ENCODE measurements around the gene REEP1. TPM values are rescaled to one million over a fixed set of nuclear protein-coding genes. Genes with fewer than 3 reads are reported as not detected.
"Not testable (repeated sequence)": the region's sequence is repeated elsewhere in the genome, so short reads cannot be mapped to it uniquely, and the experiment has no call there.

REEP1 gene
- total RNA-seq, 1 donor from 2014 or later: not detected

GRCh38 chr2:86347401-86347800 is 10.0 kb upstream of the REEP1 start:
- no peak for DNase-seq
- no peaks in the 10 kb centered on the region for H3K36me3 Mint-ChIP-seq (ENCODE audit: low read depth)
- no peak for ATAC-seq (ENCODE audit: low read depth)
- H3K4me1 Mint-ChIP-seq: no peaks in the 10 kb centered on the region
- H3K27ac Mint-ChIP-seq: no peak overlapping the region
- TF ChIP-seq CTCF (IDR thresholded peaks at IDR 0.05): no peak
- peaks cover 3% of the 10 kb centered on the region for H3K9me3 Mint-ChIP-seq
- intact Hi-C loops (cut with micrococcal nuclease): no loop called here
- H3K27me3 Mint-ChIP-seq: peaks cover 28% of the 10 kb centered on the region
- CTCF ChIA-PET: no interaction called here
- H3K4me3 Mint-ChIP-seq: no peak overlapping the region
- POLR2A ChIA-PET: no interaction called here

GRCh38 chr2:86345783-86346370 is 8.5 kb upstream of the REEP1 start:
- Mint-ChIP-seq H3K27me3 (peaks cover 31% of the 10 kb centered on the region), H3K9me3 (peaks cover 12% of the 10 kb centered on the region)
- ATAC-seq (ENCODE audit: low read depth); POLR2A ChIA-PET; H3K4me1 Mint-ChIP-seq; intact Hi-C loops (cut with micrococcal nuclease); H3K36me3 Mint-ChIP-seq (ENCODE audit: low read depth); H3K27ac Mint-ChIP-seq; DNase-seq; CTCF ChIA-PET; H3K4me3 Mint-ChIP-seq: not testable (repeated sequence)

- Mint-ChIP-seq H3K27me3 (peaks cover 40% of the 10 kb centered on the region), H3K4me1 (no peaks in the 10 kb centered on the region), H3K4me3 (no peak overlapping the region), H3K36me3 (ENCODE audit: low read depth) (peaks cover 8% of the 10 kb centered on the region), H3K27ac (no peak overlapping the region), H3K9me3 (peaks cover 10% of the 10 kb centered on the region)
- CTCF ChIA-PET: no interaction called here
- POLR2A ChIA-PET: no interaction called here
- DNase-seq (no peak), ATAC-seq (ENCODE audit: low read depth) (no peak)
- intact Hi-C loops (cut with micrococcal nuclease): no loop called here
- no peak for TF ChIP-seq CTCF (IDR thresholded peaks at IDR 0.05)
Measured at GRCh38 chr2:86344404-86344803, 7.0 kb upstream of the REEP1 start.

GRCh38 chr2:86342488-86342887 is 5.1 kb upstream of the REEP1 start:
- Mint-ChIP-seq H3K36me3 (ENCODE audit: low read depth) (peaks cover 8% of the 10 kb centered on the region), H3K27ac (no peak overlapping the region), H3K9me3 (peaks cover 10% of the 10 kb centered on the region), H3K4me3 (no peak overlapping the region), H3K27me3 (peaks cover 40% of the 10 kb centered on the region), H3K4me1 (peaks cover 5% of the 10 kb centered on the region)
- ChIA-PET POLR2A (no interaction called here), CTCF (no interaction called here)
- no peak for ATAC-seq (ENCODE audit: low read depth)
- no peak for DNase-seq
- TF ChIP-seq CTCF (IDR thresholded peaks at IDR 0.05): no peak
- intact Hi-C loops (cut with micrococcal nuclease): no loop called here

- TF ChIP-seq CTCF (IDR thresholded peaks at IDR 0.05): no peak
- Mint-ChIP-seq H3K9me3 (peaks cover 10% of the 10 kb centered on the region), H3K27ac (no peak overlapping the region), H3K4me3 (no peak overlapping the region), H3K36me3 (ENCODE audit: low read depth) (peaks cover 8% of the 10 kb centered on the region), H3K4me1 (peaks cover 11% of the 10 kb centered on the region), H3K27me3 (peaks cover 40% of the 10 kb centered on the region)
- POLR2A ChIA-PET: no interaction called here
- ATAC-seq (ENCODE audit: low read depth): no peak
- intact Hi-C loops (cut with micrococcal nuclease): no loop called here
- CTCF ChIA-PET: no interaction called here
- no peak for DNase-seq
Measured at GRCh38 chr2:86341470-86341869, 4.0 kb upstream of the REEP1 start.

- H3K36me3 Mint-ChIP-seq (ENCODE audit: low read depth): peaks cover 8% of the 10 kb centered on the region
- no peak for TF ChIP-seq CTCF (IDR thresholded peaks at IDR 0.05)
- no peak overlapping the region for H3K4me3 Mint-ChIP-seq
- no peak for DNase-seq
- H3K27me3 Mint-ChIP-seq: peaks cover 62% of the 10 kb centered on the region
- H3K4me1 Mint-ChIP-seq: peaks cover 16% of the 10 kb centered on the region
- intact Hi-C loops (cut with micrococcal nuclease): no loop called here
- no peak overlapping the region for H3K27ac Mint-ChIP-seq
- POLR2A ChIA-PET: no interaction called here
- CTCF ChIA-PET: no interaction called here
- peaks cover 10% of the 10 kb centered on the region for H3K9me3 Mint-ChIP-seq
- ATAC-seq (ENCODE audit: low read depth): no peak
Measured at GRCh38 chr2:86338778-86339295, 1.4 kb upstream of the REEP1 start.
